ENCODE results near the gene KRTAP27-1.

The KRTAP27-1 gene

GRCh38 chr21:30337276-30337744 lies at the start of gene KRTAP27-1:
TSS of gene KRTAP27-1 (minus strand) at chr21:30337694. CDS start at chr21:30337668, 26 bp downstream.
- no peak for DNase-seq (ENCODE audit: low spot score)

GRCh38 chr21:30382201-30382600 lies 44.7 kb upstream of the KRTAP27-1 start:
- DNase-seq (ENCODE audit: low spot score): no peak

GRCh38 chr21:30372139-30372770 lies 34.8 kb upstream of the KRTAP27-1 start, which contains the start of gene KRTAP13-2:
TSS of gene KRTAP13-2 (minus strand) at chr21:30372271. CDS start at chr21:30372213, 58 bp downstream.
- no peak for DNase-seq (ENCODE audit: low spot score)

DNA sequence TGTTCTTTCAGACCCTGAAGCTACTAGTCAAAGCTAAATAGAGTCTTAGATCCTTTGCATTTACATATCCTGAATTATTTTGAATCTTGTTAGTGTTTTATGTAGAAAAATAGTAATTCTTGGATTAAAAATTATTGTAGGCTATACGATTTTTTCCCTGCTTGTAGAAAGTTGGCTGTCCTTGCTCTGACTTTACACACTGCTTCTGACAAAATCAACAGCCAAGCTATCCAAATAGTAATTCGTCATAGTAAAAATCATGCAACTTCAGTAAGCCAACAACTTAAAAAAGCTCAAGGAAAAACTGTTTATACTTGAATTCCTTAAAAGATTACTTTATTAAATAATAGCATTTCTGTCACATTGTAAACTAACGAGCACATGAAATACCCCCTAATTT lies 18.4 kb upstream of the KRTAP27-1 start:
- no peak for DNase-seq (ENCODE audit: low spot score)

DNA sequence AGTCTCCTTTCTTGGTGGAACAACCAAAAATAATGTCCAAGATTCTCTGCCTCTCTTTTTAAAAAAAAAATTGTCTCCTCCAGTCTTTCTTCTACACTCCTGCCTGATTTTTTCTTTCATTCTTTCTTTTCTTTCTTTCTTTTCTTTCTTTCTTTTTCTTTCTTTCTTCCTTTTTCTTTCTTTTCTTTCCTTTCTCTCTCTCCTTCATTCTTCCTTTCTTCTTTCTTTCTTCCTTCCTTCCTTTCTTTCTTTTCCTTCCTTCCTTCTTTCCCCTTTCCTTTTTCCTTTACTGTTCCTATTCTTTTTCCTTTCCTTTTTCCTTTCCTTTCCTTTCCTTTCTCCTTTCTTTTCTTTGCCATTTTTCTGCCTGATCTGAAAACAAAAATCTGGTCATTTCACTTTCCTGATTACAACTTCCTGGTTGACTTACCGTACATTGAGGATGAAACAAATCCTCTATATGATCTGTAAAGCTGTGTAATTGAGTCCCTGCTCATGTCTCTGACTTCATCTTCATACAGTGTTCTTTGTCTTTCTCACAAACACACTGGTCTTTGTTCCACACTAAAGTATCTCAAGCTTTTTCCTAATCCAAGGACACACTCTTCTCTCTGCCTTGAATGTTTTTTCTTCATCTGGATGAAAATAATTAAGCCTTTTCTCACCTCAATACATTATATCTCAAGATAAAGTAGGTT lies 17.0 kb upstream of the KRTAP27-1 start:
- no peak for DNase-seq (ENCODE audit: low spot score)

DNA sequence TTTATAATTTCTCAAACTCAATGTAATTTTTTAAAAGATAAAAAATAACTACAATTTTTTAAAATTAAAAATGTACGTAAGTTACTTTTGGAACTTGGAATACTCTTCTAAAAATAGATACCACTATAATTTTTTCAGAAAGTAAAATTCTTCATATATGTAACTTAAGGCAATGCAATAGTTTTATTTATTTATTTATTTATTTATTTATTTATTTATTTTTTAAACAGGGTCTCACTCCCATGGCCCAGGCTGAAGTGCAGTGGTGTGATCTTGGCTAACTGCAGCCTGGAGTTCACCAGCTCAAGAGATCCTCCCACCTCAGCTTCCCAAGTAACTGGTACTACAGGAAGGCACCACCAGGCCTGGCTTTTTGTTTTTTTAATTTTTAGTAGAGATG lies 14.0 kb upstream of the KRTAP27-1 start:
- no peak for DNase-seq (ENCODE audit: low spot score)

- DNase-seq (ENCODE audit: low spot score): no peak
Observed at GRCh38 chr21:30349572-30349971, 12.1 kb upstream of the KRTAP27-1 start.

GRCh38 chr21:30348506-30348905 lies 11.0 kb upstream of the KRTAP27-1 start, which contains the start of gene KRTAP23-1:
TSS of gene KRTAP23-1 (minus strand) at chr21:30348606. CDS start at chr21:30348606, 0 bp downstream.
- no peak for DNase-seq (ENCODE audit: low spot score)

DNA sequence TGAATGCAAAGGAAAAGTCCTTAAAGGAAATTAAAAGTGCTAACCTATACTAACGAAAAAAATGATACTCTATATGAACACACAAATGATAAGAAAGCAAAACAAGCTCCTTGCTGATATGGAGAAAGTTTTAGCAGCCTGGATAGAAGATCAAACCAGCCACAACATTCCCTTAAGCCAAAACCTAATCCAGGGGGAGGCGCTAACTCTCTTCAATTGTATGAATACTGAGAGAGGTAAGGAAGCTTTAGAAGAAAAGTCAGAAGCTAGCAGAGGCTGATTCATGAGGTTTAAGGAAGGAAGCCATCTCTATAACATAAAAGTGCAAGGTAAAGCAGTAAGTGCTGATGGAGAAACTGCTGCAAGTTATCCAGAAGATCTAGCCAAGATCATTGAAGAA lies 7.5 kb upstream of the KRTAP27-1 start:
- DNase-seq (ENCODE audit: low spot score): no peak

DNA sequence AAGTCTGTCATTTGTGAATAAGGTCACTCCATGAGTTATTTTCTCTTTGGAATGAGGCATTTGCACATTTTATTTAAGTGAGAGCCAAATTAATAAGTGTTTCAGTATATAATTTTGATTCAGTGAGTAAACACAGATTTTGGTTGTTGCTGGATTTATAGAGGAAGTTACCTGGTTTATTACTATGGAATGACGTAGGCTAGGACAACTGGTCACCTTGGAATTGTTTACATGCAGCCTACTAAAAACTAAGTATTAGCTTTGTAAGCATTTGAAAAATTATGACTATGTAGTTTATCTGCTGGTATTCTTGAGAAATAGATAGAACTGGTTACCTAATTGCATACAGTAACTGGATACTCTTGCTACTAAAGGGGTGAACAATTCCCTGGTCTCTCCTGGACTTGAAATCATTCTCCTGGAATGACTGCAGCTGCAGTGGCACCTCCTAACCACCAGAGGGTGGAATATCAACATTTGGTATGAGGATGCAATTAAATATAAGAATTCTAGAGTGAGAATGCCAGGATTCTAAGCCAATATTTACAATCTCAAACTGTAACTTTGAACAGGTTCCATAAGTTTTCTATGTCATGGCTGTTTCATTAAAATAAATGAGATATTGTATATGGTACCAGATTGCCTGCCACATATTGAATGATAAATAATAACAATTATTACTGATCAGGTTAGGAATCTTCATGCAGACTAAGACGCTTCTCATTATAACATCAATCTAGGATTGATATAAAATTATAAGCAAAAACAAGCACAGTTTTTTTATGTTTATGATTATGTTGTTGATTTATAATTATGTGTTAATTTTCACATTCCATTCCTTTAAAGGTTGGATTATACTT lies 3.5 kb upstream of the KRTAP27-1 start:
- peak; percentile 23 for DNase-seq (ENCODE audit: low spot score)

GRCh38 chr21:30338717-30339116 lies 1.2 kb upstream of the KRTAP27-1 start:
- DNase-seq (ENCODE audit: low spot score): no peak

DNA sequence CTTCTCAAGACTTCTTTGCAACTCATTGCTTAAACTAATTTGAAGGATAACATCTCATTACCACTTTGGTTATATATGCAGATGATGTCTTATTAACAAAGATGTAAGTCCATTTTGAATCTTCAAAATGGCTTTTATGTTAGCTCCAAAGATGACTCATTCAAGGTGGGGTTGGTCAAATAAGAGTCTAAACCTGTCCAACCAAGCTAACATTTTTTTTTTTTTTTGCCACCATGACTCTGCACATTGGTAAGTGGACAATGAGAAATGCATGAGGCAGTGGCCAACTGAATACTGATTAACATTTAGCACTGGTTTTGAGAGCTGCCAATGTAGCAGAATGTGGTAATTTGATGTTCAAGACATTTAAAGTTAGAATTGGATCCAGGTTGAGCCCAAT lies 278 bp upstream of the KRTAP27-1 start:
- DNase-seq (ENCODE audit: low spot score): no peak

DNA sequence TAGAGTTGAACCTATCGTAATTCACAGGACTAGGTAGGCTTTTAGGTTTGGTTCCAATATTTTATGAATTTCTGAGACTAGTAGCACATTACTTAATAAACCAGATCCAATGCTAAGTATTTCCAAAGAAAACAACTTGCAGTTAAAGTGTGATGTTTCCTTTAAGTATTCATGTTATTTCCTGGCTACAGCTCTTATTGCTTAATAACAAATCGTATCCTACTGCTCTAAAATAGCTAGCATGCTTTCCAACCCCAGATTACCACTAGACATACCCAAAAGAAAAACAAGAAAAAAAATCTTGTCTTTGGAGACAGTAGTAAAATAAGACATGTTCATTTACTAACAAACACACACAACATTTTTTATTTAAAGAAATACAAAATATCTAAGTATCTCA lies 898 bp downstream of the KRTAP27-1 start:
- no peak for DNase-seq (ENCODE audit: low spot score)

- DNase-seq (ENCODE audit: low spot score): no peak
Observed at GRCh38 chr21:30333736-30334135, 3.8 kb downstream of the KRTAP27-1 start.

- no peak for DNase-seq (ENCODE audit: low spot score)
Observed at GRCh38 chr21:30332681-30333080, 4.8 kb downstream of the KRTAP27-1 start.

GRCh38 chr21:30329203-30329875 lies 8.2 kb downstream of the KRTAP27-1 start:
- DNase-seq (ENCODE audit: low spot score): no peak

- DNase-seq (ENCODE audit: low spot score): no peak
Observed at GRCh38 chr21:30326390-30326789, 11.1 kb downstream of the KRTAP27-1 start.

GRCh38 chr21:30320215-30320614 lies 17.3 kb downstream of the KRTAP27-1 start, which contains the start of gene KRTAP26-1:
TSS of gene KRTAP26-1 (minus strand) at chr21:30320315. CDS start at chr21:30320035, 280 bp downstream.
- DNase-seq (ENCODE audit: low spot score): no peak

DNA sequence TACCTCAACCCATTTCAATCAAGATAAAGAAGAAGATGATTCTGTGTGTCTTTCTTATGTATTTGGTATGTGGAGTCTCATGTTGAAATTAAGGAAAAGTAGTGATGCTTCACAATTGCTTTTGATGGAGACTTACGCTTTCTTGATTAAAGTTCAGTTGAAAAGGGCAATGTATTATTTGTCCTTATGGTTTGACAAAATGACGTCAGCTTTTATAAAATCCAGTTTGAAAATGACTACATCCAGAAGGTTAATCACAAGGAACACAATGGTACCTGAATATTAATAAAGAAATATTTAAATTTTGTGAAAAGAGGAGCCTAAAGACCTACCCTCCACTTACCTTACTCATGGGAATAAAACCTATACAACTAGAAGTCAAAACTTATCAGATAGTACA lies 21.8 kb downstream of the KRTAP27-1 start:
- no peak for DNase-seq (ENCODE audit: low spot score)

DNA sequence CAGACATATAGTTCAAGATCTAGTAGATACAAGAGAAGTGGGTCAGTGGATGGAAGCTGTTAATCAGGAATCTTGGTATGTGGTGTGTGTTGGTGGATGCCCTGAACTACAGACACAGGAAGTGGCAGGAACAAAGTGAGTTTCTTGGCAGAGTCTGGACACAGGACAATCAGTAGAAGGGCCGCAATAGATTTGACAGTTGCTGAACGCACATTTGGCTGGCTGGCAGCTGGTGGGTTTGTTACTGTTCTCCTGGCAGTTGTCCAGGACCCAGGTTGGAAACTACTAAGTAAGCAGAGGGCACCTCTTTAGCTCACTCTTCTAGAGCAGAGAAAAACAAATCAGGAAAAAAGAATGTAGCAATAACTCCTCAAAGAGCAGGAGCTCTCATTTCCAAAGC lies 30.6 kb downstream of the KRTAP27-1 start:
- no peak for DNase-seq (ENCODE audit: low spot score)

GRCh38 chr21:30305136-30305535 lies 32.4 kb downstream of the KRTAP27-1 start:
- DNase-seq (ENCODE audit: low spot score): no peak

DNA sequence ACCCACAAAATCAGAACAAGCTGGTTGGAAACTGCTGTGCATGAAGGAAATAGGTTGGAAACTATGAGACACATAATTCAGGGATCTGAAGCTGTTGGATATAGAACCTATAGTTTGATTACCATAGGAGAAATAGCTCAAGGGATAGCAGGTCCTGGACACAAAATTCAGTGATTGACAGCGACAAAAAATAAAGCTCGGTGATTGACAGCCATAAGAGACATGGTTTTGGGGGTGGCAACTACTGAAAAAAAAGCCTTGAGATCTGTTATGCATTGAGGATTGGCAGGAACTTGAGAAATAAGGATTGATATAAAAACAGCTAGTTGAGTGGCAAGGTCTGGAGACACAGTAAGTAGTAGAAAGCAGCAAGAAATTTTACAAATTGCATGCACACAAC lies 48.3 kb downstream of the KRTAP27-1 start, which contains the start of gene KRTAP25-1:
KRTAP25-1 (minus strand) TSS at position 300 of the 400 bp plus-strand sequence; CDS start at position 276, 24 bp downstream.
- DNase-seq (ENCODE audit: low spot score): no peak

Measured in AG20443 (cell line).